ENCODE measurements around the gene TRIM44.

TRIM44 gene, protein sequence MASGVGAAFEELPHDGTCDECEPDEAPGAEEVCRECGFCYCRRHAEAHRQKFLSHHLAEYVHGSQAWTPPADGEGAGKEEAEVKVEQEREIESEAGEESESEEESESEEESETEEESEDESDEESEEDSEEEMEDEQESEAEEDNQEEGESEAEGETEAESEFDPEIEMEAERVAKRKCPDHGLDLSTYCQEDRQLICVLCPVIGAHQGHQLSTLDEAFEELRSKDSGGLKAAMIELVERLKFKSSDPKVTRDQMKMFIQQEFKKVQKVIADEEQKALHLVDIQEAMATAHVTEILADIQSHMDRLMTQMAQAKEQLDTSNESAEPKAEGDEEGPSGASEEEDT

GRCh38 chr11:35662649-35663407 lies at the start of gene TRIM44:
Gene TRIM44 (plus strand): TSS chr11:35662775. CDS start chr11:35663112, 337 bp downstream.
- peak; percentile 84 for DNase-seq

DNA sequence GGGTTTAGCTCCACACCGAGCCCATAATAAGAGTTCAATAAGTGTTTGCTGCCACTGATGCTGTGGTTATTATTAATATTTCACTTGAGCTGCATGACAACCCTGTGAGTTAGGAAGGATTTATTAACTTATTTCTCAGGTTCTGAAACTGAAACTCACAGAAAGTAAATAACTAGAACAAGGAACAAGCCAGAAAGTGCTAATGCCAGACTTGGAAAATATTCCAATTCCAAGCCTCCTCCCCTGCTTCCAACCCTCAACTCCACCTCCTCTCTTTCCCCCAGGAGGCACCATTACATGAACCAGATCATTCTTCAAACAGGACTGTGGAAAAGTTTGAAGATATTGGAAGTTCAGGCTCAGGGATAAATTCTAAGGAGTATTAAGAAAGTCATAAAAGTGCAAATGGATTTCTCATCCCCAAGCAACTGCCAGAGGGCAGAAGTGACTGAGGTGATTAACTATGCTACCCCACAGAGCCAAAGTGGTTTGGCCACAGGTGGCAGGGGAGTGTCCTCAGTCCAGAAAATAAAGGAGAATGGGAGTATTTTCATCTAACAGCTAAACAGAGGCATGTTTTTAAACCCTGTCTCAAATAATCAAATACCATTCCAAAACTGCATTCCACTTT lies 47.5 kb upstream of the TRIM44 start:
- DNase-seq, result no peak

GRCh38 chr11:35615921-35616900 lies 46.4 kb upstream of the TRIM44 start:
- peak; percentile 61 for DNase-seq

DNA sequence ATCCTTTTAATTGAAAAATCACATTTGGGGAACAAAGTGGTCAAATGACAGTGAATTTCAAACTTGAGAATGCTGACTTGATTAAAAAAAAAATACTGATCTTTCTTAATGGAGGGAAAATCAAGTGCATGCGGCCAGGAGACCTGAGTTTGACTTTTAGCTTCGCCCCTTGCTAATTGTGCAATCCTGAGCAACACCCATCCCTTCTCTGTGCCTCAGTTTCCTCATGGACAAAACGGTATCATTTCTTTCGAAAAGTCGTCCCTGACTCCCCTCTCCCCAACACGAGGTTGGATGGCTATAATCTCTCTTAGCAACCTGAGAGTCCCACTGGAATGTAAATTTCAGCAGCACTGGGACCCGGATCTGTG lies 45.3 kb upstream of the TRIM44 start:
- no peak for DNase-seq

DNA sequence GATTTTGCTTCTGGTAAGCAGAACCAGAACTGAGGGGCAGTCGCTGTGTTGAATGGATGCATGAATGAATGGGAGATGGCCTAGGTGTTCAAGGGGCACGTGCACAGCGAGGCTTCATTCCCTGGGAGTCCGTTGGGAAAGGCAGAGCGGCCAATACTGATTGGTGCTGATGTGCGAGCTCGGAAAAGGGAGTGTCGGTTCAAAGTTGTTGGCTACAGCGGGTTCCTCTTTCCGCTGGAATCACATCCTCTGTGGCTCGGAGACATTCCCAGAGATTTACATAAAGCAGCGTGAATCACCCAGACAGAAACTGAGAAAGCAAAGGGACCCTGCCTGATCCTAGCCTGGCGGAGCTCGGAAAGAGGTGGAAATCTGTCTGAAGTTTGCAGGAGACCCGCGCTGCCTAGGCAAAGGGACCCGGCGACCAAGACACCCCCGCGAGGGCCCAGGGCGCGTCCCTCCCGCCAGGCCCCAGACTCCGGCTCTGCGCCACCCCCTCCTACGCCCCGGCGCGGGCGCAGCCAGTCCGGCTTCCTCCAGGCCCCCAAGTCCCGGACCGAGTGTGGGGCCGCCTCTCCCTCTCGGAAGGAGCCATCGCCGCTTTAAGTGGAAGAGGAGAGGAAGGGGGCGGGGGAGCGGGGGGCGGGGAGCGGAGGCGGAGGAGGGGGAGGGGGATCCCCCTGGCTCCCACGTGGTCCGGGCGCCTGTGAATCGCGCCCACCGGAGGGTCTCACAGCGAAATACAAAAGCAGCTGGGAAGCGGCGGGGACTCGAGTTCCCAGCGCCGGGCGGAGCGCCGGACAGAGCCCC lies 44.7 kb upstream of the TRIM44 start, which contains the start of gene FJX1:
TSS of gene FJX1 (plus strand) at position 774 of the 810 bp plus-strand sequence. CDS start 177 bp downstream, outside the sequence.
- DNase-seq, result peak; percentile 93

- no peak for DNase-seq
These were observed 44.0 kb upstream of the TRIM44 start for GRCh38 chr11:35618497-35619115.

- DNase-seq, result no peak
These were observed 43.3 kb upstream of the TRIM44 start for GRCh38 chr11:35619116-35619854.

GRCh38 chr11:35619855-35620640 lies 42.5 kb upstream of the TRIM44 start:
- DNase-seq, result no peak

GRCh38 chr11:35620795-35621194 lies 41.8 kb upstream of the TRIM44 start:
- no peak for DNase-seq

DNA sequence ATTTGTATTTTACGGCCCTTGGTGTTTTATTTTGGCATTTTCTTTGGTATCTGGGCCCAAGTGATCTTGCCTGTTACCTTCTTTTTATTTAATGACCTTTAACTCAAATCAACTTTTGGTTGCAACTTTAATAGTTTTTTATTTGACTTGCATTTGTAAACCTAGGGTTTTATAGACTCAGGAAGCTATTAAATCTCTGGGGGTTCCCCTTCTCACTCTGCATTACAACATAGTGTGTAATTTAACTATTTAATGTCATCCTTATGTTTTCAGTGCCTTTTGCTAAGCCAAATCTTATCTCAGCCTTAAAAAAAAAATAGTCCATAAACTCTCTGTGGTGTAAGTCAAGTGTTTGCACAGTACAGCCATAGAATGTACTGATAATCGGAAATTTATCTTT lies 41.0 kb upstream of the TRIM44 start:
- DNase-seq, result no peak

- DNase-seq, result peak; percentile 89
These were observed 40.5 kb upstream of the TRIM44 start for GRCh38 chr11:35622070-35622469.

DNA sequence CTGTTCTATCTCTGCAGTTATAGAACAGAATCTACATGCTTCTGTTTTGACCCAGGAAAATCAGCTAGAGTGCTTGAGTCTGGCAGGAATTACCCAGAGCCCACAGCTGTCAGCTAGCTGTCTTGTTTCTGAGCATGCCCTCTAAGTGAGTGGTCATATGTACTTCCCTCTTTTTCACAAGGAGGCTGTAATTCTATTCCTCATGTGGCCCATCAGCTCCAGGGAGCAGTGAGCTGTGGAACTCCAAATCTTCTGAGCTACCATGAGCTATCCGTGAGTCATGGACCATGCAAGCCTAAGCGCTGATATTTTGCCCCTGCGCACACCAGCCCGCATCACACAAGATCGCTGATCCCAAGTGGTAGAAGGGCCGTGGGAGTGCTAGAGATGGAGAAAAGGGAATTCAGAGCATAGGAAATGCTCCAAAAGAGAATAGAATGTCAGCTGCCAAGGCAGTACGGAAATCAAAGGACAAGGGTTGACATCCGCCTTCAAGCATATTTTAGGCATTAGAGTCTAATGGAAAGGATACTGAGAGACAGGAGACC lies 38.9 kb upstream of the TRIM44 start:
- peak; percentile 86 for DNase-seq

DNA sequence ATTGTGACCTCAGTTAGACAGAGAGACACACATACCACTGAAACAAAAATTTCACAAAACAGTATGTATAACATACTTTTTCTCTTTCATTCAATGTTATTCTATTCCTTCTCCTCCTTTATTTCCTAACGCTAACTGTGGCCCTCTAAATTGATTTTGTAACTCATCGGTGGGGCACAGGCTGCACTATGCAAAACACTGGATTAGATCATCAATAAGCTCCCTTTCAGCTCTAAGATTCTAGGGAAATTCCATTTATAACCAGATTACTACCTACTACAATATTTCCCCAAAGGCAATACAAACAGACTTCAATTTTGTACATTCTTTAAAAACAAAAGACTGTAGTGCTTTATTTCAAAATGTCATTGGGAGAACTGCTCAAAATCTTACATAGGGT lies 38.3 kb upstream of the TRIM44 start:
- DNase-seq, result no peak

GRCh38 chr11:35624781-35625180 lies 37.8 kb upstream of the TRIM44 start:
- no peak for DNase-seq

DNA sequence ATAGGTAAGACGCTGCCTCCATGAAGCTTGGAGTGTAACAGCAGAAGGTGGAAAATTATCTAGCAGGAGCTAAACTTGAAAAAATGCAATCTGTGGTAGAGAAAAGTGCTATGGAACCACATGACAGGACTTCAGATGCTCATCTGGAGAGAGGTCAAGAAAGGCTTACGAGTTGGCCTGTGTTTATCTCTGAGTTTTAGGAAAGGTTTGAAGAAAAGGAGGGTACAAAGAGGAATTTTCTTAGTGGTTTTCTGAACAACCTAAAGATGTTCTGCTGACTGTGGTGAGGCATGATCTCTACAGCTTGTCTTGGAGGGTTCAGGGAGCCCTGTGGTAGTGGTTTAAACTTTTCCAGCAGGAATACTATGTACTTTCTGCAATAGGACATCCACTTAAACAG lies 36.1 kb upstream of the TRIM44 start:
- DNase-seq, result no peak

DNA sequence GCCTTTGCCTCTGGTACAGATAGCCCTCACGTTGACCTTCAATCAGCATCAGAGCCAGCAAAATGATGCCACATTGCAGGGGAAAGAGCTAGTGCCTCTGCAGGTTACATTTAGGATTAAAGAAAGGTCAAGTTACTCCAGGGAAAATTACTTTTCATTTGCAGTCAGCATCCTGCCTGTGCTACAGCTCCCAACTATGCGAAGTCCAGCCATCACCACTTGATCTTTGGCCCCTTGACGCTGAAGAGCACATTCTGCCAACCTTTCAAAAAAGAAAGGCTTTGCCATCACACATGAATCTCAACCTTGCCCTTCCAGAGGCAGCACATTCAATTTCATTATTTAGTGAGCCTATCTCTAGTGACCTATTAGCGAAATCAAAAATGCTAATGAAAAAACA lies 33.1 kb upstream of the TRIM44 start:
- no peak for DNase-seq

- DNase-seq, result peak; percentile 100
These were observed 32.7 kb upstream of the TRIM44 start for GRCh38 chr11:35629914-35630313.

DNA sequence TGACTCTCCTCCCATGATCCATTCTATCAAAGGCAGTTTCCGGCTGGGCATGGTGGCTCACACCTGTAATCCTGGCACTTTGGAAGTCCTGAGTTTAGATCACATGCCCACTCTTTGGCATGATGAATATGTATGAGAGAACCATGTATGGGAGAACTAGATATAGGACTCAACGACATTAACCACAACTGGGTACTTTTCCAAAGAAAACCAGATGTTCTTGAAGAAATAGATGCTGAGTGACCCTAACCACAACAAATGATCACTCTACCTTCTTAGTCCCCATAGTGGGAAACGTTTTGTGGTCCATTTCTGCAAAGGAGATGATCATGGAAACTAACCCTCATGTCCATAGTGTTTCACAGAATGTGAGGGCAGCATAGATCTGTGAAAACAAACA lies 30.7 kb upstream of the TRIM44 start:
- DNase-seq, result peak; percentile 65

GRCh38 chr11:35632301-35632700 lies 30.3 kb upstream of the TRIM44 start:
- peak; percentile 63 for DNase-seq
